Umbilical cord (tissue), 2 donors: ENCODE data around the gene ENDOV. TPM values are rescaled to one million over a fixed set of nuclear protein-coding genes. Genes with fewer than 3 reads are reported as not detected.

Source experiments
- DNase-seq: peaks from one replicate; pipeline ENCODE4 v3.0.0-alpha.2; 2015; ENCODE audit warnings: low spot score
- total RNA-seq: library from RNA; depleted of rRNA; stranded (reverse); fragments of >200 nt; gene quantifications from one replicate; pipeline ENCODE4 v1.2.3, GENCODE V29; 2014; ENCODE audit warnings: low replicate concordance; ENCODE audit not compliant: insufficient read depth

The ENDOV gene
- total RNA-seq, 1 donor from 2014 or later = 22.6 TPM

DNA sequence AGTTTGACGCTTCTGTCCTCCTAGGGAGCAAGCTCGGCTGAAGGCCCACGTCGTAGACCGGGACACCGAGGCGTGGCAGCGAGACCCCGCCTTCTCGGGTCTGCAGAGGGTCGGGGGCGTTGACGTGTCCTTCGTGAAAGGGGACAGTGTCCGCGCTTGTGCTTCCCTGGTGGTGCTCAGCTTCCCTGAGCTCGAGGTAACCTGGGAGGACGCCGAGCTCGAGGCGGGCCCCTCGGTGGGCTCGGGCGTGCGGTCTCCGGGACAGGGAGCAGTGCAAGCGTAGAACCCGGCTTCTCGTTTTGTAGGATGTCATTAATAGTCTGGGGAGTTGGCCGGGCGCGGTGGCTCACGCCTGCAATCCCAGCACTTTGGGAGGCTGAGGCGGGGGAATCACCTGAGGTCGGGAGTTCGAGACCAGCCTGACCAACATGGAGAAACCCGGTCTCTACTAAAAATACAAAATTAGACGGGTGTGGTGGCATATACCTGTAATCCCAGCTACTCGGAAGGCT, 715 bp downstream of the ENDOV start:
- DNase-seq = no peak

DNA sequence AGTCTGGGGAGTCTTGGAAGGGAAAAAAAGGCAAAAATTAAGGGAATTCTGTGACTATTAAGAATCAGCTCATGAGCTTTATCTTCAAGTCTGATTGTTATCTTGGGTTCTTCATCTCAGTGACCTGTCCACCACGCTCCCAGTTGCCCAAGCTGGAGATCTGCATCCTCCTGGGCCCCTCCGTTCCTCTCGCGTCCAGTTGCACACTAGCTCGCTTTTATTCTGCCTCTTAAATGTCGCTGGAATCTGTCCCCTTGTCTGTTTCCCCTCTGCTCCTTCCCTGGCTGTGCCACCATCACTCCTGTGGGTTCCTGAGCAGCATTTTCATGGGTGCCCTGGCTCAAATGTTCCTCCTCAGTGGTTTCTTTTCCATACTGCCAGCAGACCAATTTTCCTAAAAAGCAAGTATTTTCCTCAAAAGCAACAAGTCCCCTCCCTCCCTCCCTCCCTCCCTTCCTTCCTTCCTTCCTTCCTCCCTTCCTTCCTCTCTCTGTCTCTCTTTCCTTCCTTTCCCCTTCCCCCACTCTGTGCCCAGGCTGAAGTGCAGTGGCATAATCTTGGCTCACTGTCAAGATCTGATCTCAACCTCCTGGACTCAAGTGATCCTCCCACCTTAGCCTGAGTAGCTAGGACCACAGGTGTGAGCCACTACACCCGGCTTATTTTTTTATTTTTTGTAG, 1.4 kb downstream of the ENDOV start:
- DNase-seq = no peak

DNA sequence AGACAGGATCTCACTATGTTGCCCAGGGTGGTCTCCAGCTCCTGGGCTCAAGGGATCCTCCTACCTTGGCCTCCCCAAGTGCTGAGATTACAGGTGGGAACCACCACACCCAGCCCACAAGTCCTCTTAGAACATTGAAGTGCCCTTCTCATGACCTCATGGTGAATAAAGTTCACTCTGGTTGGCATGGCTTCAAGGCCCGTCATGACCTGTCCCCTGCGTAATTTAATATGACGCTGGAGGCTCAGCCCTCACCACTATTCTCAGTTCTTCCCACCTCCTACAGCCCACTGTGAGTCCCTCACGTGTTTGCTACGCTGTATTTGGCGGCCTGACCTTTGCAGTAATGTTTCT, 1.9 kb downstream of the ENDOV start:
- no peak for DNase-seq

DNA sequence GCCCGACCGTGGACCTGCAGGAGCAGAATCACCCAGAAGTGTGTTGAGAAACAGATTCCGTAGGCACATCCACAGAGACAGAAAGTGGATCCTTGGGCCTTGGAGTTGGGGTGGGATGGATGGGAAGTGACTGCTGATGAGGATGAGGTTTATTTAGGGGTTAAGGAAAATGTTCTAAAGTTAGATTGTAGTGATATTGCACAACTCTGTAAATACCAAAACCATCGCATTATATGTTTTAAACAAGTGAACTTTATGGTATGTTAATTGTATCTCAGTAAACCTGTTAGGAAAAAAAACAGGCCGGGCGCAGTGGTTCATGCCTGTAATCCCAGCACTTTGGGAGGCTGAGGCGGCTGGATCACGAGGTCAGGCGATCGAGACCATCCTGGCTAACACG, 3.6 kb downstream of the ENDOV start:
- no peak for DNase-seq

DNA sequence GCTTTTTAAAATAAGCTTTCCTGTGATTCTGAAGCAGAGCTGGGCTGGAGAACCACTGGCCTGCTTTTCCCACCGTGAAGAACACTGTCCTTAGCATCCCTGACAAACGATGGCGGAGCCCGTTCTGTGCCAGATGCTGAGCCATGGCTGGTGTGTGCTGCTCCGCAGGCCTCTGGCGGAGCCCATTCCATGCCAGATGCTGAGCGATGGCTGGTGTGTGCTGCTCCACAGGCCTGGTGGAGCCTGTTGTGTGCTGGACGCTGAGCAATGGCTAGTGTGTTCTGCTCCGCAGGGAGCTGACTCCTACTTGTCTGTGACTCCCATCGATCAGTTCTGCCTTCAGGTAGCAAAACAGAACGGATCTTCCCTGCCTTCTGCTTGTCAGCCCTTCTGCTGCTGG, 4.3 kb downstream of the ENDOV start:
- no peak for DNase-seq

DNA sequence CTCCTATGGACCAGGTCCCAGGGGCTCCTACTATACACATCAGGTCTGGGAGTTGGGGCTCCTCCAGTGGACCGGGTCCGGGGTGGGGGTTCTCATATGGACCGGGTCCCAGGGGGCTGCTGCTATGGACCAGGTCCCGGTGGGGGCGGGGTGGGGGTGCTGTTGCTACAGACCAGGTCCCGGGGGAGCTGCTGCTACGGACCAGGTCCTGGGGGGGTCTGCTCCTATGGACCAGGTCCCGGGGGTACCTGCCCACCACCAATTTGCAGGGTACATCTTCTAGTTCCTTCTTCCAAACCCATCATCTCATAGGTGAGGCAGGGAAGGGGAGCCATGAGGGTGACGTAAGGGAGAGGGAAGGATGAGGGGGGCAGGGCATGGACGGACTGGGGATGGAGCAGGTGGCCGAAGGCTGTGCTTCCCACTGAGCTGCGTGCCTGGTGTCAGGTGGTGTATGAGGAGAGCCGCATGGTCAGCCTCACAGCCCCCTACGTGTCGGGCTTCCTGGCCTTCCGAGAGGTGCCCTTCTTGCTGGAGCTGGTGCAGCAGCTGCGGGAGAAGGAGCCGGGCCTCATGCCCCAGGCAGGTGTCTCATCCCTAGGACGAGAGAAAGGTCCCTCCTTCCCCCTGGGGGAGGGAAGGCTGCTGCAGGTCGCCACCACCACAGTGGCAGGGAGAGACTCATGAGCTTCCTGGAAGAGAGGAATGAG, 6.6 kb downstream of the ENDOV start:
- DNase-seq = no peak

DNA sequence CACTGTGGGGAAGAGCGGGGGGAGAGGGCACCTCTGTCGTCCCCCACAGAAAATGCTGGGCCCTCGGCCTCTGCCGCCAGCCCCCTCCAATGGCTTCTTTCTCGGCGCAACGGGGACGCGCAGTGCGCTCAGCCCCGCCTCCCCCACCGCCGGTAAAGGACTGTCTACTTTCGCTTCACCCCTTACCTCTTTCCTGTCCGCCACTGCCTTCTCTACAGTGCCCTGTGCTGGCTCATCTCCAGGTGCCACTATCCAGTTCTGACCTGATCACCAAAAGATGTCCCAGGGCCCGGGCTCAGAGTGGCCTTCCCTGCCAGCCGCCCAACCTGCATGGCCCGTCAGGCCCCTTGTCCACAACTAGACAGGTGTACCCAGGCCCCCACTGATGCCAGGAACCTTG, 7.3 kb downstream of the ENDOV start:
- no peak for DNase-seq

DNA sequence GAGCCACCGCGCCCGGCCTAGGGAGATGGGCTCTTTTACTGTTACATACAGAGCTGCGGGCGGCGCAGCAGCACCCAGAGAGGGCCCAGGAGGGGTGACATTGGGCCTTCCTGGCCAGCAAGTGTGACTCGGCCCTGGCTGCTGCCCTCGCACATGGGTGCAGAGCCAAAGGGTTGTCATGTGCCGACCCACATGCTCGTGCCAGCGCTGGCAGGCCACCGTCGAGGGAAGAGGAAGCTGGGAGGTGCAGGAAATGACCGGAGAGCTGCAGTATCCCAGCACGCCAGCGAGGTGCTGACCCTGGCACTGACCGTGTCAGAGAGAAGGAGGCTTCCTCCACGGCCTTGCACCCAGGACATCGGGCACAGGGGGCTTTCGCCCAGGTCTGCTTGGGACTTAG, 8.0 kb downstream of the ENDOV start:
- DNase-seq = no peak

DNA sequence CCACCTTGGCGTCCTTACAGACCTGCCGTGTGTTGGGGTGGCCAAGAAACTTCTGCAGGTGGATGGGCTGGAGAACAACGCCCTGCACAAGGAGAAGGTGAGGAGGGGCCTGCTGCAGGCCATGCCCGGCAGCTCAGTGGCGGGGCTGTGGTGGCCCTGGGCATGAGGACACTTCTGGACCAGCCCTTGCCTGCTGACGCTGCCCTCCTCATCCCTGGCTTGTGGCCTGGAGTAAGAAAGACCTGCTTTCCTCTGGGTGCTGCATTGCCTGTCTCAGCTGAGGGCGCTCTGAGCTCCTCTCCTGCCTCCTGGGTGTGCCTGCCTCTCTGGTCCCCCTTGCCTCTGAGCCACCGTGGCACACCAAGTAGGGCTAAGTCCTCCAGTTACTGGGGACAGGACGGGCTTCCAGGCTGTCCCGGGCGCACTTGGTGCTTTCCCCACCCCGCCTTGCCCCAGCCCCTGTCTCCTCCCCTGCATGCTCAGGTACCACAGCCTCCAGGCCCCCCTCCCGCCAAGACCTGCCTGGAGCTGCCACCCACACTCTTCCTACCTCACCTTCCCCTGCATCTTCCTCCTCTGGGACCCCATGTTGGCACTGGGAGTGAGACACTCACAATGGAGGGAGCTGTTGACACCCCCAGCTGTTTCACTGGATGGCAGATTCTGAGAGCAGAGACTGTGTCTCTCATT, 8.7 kb downstream of the ENDOV start:
- DNase-seq = no peak

DNA sequence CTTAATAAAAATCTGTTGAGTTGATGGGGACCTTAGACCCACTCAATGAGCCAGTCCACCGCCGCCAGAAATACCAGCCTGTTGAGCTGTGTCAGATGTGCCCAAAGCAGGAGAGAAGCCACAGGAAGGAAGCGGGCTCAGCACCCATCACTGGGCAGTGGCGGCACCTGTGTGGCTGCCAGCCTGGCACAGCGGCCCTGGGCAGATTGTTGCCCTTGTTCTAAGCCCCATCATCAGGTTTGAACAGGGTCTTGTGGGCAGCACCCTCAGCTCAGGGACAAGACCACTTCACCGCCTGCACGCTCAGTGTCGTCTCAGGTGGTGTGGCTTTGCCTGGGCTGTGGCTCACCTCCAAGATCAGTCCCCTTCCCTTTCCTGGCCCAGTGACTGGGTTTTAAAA, 9.3 kb downstream of the ENDOV start:
- DNase-seq = no peak

DNA sequence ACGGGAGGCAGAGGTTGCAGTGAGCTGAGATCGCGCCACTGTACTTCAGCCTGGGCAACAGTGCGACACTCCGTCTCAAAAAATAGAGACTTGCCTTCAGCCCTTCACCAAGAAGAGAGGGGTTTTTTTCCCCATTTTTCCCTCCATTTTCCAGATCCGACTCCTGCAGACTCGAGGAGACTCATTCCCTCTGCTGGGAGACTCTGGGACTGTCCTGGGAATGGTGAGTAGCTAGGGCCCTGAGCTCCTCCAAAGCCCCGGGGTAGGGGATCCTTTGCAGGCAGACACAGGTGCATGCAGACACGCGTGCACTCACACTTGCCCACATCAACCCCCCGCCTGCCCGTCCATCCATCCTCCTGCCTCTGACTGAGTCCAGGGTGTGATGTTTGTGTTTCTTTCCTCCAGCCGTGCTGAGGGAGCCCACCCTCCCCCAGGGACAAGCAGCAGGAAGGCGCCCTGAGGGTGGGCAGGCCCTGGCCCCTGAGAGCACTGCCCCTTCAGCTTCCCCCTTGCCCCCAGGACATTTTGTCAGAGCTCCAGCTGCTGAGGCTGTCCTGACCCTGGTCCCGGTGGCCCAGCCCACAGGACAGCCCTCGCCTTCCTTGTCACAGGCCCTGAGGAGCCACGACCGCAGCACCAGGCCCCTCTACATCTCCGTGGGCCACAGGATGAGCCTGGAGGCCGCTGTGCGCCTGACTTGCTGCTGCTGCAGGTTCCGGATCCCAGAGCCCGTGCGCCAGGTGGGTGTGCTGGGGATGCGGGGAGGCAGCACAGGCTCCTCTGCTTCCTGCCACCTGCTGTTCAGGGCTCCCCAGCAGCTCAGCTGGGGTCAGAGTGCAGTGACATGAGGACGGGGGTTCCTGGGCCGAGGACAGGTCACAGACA, 10.2 kb downstream of the ENDOV start:
- no peak for DNase-seq

DNA sequence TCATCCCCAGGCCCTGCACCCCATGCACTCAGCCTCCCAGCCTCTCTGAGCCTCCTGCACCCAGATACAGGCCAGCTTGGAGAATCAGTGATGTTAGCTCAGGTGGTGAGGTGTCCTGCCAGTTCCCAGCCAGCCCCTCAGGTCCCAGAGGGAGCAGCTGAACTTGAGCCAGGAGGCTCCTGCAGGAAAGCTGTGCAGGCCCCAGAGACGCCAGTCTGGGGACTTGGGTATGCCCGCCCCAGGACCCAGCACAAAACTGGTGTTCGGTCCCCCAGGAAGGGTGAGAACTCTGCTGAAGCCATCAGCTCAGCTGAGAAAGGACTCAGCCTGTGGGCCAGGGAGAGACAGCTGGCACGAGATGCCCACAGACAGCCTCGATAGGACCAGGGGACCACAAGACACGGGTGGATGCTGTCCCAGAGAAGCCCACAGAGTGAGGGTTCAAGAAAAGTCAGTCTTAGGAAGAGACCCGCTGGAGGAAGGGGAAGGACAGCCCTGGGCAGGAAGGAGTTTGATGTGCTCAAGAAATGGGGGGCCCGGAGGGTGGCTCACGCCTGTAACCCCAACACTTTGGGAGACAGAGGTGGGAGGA, 11.0 kb downstream of the ENDOV start:
- no peak for DNase-seq

DNA sequence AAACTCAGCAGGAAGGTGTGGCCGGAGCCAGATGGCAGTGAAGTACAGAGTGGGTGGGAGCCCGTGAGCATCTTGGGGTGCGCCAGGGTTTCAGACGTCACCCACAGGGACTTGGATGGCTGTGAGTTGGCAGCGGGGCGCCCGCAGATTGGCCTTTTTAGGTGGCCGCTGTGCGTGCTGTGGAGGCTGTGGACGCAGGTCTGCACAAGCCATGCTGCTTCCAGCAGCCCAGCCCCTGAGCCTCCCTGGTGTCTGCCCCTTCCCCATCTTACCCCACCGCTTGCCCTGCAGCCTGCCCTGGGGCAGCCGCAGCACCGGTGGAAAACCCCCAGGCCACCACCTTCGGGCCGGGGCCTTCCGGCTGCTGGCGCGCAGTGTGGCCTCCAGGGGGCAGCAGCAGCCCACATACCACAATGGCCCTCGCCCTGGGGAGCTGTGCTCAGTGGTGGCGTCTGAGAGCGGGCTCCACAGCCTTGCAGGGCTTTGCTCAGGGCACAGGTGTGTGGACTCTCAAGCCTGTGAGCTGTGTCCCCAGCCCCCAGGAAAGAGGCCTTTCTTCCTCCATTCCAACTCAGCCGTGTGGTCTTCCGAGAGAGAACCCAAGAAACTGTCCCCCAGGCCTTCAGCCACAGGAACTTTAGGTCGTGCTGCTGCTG, 11.8 kb downstream of the ENDOV start:
- DNase-seq = peak; percentile 43

DNA sequence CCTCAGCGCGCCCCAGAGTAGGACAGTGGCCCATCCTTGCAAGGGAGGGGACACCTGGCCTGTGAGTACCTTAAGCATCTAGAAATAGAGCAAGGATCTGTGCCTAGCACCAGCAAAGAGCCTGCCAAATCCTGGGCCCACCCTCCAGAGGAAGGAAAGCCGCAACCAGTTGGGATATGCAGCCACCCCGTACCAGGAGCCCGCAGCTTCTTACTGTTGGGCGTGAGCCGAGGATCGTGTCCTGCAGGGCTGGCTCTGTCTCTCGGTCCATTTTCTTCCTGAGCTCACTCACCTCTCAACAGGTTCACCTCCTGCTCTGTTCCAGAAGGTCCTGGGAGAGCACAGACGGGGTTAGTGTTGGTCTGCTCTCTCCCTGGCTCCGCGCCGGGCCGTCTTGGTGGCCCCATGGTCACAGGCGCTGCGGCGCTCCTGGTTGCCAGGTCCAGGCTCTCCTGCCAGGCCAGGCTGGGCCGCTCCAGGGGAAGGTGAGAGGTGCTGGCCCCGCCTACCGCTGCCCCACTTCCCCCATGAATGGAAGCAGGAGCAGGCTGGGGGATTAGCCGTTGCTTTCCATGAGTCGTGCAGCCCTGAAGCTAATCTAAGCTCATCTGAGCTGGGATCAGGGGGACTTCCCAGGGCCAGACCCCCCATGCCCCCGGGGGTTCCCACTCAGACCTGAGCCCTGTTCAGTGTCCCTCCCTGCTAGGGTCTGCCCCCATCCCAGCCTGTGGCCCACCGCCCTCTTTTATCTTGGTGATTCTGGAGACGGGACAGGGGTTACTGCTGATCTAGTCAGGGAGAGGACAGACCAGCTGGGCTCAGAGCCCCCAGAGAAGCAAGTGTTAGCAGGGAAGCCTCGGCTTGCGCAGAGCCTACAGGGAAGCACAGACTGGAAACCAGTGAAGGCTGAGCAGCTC, 12.7 kb downstream of the ENDOV start:
- no peak for DNase-seq

DNA sequence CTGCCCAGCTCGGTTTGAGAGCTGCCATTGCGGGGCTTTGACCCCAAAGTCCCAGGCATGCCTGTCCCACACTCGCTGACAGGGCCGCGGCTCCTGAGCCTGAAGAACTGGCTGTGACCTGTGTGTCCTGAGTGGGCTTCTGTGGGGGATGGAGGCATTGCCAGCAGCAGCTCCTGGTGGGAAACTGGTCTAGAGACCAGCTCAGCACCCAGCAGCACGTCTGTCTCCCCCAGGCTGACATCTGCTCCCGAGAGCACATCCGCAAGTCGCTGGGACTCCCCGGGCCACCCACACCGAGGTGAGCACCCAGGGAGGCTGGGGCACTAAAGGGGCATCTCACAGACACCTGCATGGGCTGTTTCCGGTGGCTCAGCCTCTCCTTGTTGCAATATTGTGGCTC, 13.4 kb downstream of the ENDOV start:
- DNase-seq = no peak

DNA sequence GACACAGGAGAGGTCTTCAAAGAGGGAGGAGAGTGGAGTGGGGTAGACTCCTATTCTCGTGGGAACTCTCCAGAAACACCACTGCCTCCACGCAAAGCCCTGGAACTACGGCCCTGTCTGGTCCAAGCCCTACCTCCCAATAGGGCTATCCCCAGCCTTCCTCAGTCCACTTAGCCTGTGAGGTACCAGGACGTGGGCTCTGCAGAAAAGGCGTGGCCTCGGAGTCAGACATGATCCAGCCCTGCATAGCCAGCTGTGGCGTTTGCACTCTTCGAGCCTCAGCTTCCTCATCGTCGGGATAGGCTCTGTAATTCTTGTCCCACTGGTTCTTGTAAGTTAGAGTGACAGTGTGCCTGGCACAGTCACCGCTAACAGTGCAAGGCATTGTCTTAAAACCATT, 13.8 kb downstream of the ENDOV start:
- no peak for DNase-seq

DNA sequence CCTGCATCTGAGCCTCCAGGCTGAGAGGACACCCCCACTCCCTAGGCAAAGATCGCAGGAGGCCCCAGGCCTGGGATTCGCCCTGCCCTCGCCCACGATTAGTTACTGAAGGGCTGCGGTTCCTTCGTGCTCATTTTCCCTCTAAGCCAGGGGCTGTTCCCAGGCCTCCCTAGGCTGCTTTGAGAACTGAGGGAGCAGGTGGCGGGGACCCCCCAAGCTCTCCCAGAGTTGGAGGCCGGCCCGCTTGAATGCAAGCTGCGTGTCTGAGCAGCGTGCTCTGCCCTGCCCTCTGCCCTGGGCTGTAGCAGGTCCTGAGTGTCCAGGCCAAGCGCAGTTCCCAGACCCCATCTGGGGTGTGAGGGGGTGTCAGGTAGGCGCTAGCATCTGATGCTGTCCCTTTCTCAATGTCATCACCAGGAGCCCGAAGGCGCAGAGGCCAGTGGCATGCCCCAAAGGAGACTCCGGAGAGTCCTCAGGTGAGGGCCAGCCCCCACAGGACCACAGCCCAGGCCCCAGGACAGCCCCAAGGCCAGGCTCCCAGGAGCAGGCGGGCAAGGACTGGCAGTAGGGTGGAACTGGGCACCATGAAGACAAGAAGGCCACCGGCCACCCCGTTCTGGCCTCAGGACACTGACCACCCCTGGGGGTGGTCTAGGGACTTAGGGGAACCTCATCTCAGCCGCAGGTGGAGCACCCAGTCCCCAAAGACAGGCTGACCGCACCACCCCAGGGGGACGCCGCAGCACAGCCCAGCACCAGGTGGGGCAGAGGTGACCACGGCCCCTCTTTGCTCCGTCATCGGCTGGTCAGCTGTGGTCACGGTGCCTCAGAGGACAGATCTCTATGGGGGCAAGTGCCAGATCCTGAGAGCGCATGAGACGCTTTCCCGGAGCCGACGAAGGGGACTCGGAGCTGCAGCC, 14.6 kb downstream of the ENDOV start:
- no peak for DNase-seq

DNA sequence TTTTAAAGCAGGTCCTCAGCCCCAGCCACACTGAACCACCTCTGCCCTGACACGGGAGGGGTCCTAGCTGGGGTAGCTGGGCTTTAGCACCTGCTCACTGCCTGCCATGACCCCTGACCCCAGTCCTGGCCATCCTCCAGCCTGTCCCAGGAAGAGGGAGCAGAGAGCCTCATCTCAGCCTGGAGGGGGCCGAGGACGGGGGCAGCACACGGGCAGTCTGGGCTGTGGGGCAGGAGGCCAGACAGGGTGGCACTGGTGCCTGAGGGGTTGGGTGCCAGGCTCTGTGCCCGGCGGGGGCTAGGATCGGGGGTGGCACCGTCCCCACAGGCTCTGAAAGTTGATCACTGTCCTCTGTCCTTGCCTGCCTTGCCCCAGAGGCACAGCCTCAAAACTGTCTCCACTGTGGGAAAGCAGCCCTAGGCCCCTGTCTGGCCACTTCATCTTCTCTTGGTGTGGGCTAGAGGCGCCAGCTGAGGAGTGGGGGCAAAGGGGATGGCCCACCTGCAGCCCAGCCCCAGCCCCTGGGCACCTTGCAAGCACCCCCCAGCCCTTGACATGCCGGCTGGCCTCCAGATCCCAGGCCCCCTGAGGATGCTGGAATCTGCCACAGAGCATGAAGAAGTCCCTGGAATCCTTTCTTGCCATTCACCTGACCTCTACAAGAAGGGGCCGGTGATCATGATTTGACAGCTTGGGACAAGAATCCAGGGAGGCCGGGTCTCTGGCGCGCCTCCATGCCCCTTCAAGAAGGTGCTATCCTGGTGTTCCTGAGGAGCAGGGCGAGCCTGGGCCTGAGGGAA, 15.7 kb downstream of the ENDOV start:
- no peak for DNase-seq
